ENCODE data around the gene PDZK1IP1.

Gene PDZK1IP1, protein sequence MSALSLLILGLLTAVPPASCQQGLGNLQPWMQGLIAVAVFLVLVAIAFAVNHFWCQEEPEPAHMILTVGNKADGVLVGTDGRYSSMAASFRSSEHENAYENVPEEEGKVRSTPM

DNA sequence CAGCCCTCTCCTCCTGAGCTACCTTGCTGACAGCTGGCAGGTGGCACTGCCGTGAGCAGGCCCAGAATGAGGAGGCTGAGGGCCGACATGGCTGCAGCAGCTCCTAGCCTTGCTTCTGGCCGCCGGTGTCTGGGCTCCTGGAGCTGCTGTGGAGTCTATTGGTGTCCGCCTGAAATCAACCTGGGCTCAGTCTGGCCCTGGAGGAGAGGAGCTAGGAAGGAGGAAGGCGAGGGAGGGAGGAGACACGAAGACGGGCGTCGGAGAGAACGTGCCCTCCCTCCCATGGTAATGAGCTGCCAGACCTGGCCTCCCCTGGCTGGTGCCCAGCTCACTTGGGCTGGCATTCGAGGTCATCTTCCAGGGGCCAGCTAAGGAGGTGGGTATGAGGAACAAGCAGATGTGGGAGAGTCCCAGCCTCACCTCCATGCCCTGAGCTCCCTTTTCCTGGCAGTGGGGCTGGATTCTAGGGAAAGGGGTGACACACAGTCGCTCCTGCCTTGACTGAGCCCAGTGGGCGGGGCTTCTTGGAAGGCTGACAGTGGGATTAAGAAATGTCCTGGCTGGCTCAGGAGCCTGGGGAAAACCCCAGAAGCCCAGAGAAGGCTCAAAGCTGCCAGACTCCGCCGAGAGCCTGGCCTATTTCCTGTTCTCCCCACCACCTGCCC is at the start of gene PDZK1IP1:
Gene PDZK1IP1 (minus strand): TSS at position 193 of the 665 bp plus-strand sequence. CDS start 104 bp downstream, at position 89.
- peak; percentile 63 for DNase-seq

DNA sequence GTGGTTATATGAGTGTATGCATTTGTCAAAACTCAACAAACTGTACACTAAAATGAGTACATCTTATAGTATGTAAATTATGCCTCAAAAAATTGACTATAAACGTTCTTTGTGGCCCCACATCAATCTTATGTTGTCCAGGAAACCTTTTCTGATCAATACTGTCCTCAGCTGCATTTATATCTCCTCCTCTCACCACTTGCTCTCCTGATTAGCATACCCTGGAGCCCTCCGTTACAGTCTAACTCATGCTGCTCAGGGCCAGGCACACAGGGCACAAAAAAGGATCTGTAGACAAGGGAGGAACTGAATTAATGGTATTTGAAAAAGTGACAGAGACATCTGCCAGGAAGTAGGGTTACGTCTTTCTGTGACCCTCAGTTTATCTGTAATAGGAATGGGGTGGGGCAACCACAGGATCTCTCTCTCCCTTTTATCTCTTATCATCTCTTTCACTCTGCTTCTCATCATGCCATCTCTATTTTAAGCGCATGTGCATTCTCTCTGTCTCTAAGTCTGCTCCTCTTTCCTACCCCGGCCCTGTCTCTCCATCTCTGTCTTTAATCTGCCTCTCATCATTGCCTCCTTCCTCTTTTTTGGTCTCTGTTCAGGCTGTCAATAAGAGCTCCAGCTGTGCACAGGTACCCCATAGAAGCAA is 49.2 kb upstream of the PDZK1IP1 start:
- no peak for DNase-seq

DNA sequence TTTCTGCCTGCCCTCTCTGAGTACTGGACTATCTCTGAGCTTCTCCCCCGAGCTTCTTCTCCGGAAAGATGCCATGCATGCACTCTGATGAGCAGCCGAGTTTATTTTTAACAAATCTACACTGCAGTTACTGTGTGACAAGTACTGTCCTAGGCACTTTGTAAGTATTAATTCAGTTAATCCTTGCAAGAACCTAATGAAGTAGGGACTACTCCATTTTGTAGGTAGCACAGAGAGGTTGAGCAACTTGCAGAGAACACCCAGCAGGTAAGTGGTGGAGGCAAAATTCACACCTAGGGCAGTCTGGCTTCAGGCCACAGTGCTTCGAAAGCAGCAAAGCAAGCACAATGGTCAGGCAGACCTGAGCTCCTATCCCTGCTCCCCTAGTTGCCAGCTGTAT is 46.0 kb upstream of the PDZK1IP1 start:
- no peak for DNase-seq

DNA sequence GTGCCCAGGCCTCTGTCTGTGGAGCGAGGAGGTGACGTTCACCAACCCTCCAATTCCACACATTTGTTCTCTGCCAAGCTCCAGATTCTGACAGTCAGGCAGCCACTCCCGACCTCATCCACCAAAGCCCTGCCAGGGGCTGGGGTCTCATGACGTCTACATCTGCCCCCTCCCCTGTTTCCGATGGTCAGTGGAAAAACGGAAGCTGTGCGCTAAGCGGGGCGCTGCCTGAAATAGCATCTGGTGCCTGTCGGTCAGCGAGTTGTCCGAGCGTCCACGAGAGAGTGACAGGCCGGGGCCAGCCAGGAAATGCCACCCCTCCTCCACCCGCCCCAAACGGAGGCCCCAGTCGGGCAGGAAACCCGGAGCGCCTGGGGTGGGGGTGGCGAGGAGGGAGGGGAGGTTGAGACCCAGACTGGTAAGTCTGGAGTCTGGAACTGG is 45.4 kb upstream of the PDZK1IP1 start:
- no peak for DNase-seq

DNA sequence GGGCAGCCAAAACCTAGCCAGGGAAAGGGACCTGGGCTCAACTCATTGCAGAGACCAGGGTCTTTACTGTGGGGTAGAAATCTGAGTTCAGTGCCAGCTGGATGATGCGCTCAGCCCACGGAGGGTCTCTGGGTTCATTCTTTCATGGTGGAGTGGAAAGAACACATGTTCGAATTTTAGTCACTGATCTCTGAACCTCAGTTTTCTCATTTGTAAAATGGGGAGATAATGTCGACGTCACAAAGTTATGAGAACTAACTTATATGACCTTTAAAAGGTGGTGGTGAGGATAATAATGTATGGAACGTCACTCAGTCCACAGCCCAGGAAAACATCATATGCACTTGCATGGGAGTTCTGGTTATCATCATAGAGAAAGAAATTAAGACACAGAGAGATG is 43.4 kb upstream of the PDZK1IP1 start:
- no peak for DNase-seq

DNA sequence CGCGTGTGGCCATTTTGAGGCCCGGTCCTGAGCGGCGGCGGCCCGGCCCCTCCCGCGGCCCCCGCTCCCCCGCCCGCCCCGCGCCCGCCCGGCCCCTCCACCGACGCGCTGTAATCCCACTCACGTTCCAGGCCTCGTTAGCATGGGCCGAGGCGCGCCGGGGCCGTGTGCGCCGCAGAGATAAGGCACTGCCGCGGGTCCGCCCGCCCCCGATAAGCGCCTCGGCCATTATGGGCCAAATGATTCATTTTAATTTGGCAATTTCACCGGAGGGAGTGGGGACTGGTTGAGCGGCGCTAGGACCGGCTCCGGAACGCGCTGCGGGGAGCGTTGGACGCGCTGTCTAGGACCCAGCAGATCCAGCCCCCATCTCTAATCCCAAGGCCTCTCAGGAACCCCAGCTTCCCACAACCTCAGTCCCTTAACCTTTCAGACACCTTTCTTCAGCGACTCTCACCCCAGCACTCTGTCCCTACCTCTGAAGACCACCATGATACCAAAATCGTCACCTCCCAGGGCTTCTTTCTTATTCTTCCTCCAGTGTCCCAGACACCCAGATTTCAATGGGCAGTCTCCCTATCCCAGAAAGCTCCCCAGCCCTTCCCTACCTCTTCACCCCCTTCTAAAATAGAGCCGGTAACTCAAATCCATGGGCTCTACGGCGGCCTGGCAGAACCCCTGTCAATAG is 42.5 kb upstream of the PDZK1IP1 start, which contains the start of gene TAL1:
Gene TAL1 (minus strand): TSS at position 39 of the 688 bp plus-strand sequence. CDS start 6,337 bp downstream, outside the sequence.
- peak; percentile 51 for DNase-seq

DNA sequence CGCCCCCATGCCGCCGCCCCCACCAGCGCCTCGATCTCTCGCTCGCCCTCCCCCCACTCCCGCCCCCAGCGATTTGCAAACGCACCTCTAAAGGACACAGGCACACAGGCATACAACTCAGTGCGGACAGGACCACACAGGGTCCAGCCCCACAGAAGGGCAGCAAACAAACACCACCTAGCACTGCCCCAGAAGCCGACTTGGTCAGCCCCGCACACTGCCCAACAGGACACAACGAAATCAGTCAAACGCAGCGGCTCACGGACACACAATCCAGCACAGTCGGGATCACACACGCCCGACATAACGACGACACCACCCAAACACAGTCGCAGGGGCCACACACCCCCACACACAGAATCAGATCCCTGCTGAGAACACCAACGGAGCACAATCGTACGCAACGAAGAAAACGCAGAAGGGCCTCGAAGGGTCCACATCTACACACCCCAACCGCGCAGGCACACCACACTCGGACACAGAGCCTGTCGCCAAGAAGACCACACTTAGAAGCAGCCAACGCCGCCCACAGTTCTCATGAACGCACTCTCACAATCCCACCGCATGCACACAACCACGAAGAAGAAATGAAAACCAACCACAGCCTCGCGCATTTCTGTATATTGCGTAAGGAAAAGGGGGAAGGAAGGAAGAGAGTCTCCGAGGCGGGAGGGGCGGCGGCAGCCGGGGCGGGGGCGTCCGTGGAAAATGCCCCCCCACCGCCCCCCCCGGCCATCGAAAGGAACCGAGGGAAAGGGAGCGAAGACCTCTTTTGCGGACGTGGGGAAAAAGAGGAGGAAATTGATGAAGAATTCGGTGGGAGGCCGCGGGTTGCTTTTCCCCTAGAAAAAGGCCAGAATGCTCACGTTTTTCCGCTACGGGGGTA is 41.7 kb upstream of the PDZK1IP1 start:
- DNase-seq, result peak; percentile 64

DNA sequence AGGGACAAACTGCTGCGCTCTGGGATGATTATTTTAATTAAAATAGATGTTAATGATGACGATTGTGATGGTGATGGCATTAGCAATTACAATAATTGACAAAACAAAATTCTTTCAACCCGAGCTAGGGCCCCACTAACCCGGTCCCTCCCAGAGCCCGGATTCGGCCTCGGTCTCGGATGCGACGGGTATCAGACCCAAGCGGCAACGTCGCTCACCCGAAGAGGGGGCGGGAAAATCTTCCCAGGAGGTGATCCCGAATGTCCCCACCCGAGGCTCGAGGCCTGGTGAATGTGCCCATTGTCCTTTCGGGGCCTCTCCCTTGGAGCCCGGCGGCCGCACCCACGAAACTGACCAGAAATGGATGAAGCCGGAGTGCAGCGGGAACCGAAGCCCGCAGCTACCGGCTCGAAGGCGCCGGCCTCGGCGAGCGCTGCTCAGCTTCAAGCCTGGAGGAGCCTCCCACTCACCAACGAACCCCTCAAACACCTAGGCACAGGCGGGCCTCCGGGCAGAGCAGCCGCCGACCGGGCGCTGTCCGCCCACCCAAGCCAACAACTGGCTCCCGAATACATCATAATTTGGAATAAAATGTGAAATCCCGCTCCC is 41.0 kb upstream of the PDZK1IP1 start:
- DNase-seq, result peak; percentile 59

DNA sequence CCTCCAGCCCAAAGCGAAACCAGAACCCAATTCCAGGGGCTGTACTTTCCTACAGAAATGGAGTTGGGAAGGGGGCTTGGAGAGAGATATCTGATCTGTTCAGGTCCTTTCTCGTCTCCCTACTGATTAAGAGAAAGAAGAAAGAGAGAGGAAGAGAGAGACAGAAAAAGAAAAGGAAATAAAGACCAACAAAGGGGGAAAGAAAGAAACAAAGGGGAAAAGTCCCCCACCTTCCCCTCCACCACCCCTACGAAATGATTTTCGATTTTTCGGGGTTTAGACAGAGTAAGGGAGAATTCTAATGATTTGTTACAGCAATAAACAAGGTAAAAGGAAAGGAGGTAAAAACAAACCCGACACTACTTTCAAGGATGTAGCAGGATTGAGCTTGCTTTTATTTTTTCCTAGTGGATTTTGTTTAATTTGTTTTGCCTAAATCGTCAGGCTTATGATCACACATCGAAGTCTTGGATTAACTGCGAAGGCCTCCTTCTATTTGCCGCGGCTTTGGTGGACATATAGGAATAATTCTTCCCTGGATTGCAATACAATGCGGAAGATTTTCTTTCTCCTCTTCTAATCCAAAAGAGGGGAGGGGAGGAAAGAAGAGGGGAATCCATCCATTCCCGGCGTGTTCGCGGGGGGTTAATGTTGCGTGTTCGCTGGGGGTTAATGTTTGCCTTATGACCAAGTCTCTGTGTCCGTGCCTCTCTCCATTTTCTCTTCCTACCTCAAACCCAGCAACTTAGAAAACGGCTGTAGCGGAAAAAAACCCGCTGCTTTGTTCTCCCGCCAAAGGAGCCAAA is 40.3 kb upstream of the PDZK1IP1 start:
- peak; percentile 44 for DNase-seq

DNA sequence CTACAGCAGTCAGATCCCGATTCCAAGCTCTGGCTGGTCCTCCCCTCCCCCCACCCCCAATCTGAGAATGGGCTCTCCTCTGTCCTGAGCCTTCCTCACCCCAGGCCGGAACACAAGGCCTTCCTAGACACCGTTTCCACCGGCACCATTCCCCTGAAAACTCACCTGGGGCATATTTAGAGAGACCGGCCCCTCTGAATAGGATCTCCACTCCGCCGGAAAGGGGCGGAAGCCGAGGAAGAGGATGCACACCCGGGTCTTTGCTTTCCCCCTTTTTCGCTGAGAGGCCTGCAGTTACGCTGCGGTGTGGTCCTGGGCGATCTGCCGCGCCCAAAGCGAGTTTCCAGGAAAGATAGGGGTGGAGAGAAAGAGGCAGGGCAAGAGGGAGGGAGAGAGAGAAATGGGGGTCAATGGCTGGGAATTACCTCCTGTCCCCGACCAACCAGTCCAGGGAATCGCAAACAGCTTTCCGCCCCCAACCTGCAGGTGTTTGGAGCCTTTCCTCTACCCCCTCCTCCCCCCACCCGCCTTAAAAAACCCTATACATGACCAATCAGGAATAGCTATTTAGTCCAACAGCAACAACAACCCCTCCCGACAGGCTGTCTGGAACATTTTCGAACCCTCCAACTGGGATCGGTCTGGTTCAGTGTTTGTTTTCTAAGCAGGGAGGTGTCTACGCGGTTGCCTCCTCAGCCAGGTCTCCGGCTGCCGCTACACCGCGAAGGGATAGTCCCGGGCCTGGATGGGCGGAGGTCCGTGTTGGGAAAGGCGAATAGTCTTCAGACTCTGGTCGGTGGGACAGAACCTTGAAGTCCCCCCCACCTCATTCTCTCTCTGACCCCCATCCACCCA is 39.4 kb upstream of the PDZK1IP1 start:
- DNase-seq, result peak; percentile 28

DNA sequence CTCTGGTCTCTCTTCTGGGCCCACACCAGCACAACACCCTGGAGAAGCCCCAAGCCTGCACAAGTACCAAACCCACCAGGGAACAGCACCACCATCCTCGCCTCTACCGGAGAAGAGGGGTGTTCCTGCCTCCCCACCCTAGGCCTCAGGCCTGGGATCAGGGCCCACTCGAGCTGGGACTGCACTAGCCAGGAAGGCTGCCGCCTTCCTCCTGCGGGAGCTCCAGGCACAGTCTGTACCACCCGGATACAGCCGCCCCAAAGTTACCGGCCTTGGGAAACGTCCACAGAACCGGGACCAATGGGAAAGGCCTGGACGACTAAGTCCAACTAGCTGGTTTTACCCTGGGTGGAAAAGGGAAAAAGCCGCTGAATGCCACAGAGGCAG is 38.8 kb upstream of the PDZK1IP1 start:
- no peak for DNase-seq

DNA sequence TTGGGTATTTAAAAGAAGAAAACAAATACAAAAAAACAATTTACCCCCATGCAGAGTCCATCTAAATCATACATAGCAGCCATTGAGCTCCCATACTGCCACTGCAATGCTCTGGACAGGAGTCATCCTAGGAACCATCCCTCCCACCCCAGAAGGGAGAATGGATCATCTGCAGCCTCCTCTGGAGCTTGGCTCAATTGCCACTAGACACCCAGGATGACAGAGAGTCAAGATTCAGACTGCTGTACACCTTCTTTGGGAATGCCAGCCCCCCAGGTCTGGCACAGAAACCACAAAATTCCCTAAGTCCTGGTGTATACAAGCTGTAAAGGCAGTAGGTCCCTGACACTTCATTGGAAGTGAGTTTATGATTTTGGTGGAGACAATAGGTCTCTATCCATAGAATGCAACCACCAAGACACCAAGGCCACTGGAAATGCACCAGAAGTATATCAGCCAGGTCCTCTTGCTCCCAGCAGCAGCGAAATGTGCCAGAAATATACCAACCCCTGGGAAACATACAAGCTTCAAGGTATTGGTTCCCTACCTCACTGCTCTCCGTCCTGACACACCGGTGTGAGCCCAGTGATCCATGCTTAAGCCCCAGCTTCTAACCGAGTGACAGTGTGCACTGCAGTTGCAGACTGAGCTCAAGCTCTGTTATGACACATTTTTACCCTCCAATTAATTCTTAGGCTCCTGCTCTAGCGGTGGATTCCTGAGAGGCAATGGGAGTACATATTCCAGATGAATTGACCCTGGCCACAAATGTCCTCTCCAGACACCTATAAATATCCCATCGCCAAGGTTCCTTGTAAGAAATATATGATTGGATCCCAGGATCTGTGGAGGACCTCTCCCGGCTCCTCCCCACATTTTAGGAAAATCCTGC is 37.8 kb upstream of the PDZK1IP1 start:
- DNase-seq, result peak; percentile 38

DNA sequence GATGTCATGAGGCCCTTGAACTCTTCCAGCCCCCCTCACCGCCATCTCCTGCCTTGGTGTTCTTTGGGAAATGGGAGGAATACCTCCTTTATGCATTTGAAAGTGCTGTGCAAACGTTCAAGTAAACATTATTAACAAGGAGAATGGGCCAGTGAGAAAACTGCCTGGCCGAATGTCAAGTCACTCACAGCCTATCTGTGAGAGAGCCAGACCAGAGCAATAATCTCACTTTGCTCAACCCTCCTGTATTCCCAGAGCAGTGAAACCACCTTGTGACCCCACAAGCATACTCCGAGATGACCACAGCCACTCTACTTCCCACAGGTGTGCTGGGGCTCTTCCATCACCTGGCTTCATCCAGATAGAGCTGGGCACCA is 37.0 kb upstream of the PDZK1IP1 start:
- no peak for DNase-seq

DNA sequence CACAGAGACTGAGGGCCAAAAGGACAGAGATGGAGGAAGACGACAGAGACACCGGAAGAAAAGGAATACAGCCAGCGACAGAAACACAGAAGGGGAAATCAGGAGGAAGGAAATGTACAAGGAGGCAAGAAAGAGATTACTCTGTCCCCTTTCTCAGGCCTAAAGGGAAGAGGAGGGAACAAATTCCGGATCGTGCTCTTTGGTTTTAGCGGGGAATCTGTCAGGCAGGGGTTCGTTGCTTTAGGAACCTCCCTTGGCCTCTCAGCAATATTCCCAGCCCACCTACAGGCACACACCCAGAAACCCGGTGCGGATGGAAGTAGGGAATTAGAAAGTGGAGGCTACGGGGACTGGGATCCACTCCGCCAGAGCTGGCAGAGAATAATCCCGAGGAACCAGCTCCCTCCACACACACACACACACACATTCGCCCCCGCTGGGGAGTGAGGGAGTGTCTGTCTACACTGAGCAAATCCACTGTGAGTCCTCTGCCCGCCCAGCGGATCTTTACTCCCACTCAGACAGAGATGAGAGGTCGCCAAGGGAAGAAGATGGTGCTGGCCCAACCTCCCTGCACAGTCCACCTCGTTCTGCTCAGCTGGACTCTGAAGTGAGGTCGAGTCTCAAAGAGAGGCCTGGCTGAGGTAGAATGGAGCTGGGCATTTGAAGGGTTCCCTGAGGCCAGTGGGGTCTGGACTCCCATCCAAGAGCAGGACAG is 36.4 kb upstream of the PDZK1IP1 start:
- peak; percentile 33 for DNase-seq

DNA sequence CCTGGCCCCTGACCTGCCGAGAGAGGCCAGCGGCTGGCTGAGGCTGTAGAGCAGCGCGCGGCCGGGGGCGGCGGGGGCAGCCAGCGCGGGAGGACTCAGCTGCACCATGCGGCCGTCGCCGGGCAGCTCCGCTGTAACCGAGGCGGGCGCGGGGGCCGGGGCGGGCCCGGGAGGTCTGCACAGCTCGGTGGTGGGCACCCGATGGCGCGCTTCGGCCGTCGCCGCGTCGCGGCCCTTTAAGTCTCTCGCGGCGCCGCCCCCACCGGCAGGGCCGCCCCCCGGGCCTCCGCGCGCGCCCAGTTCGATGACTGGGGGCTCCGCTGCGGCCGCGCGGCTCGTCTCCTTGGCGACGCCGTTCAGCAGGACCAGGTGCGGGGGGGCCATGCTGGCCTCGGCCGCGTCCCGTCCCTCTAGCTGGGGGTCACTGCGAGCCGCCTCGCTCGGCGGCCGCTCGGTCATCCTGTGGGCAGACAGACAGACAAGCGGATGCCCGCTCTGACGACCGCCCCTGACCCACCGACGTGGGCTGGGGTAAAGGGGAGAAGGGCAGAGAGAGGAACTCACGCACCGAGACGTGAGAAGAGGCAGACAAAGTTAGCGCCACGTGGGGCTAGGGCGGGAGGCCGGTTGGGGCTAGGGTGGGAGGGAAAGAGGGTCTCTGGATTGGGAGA is 35.7 kb upstream of the PDZK1IP1 start:
- peak; percentile 46 for DNase-seq

DNA sequence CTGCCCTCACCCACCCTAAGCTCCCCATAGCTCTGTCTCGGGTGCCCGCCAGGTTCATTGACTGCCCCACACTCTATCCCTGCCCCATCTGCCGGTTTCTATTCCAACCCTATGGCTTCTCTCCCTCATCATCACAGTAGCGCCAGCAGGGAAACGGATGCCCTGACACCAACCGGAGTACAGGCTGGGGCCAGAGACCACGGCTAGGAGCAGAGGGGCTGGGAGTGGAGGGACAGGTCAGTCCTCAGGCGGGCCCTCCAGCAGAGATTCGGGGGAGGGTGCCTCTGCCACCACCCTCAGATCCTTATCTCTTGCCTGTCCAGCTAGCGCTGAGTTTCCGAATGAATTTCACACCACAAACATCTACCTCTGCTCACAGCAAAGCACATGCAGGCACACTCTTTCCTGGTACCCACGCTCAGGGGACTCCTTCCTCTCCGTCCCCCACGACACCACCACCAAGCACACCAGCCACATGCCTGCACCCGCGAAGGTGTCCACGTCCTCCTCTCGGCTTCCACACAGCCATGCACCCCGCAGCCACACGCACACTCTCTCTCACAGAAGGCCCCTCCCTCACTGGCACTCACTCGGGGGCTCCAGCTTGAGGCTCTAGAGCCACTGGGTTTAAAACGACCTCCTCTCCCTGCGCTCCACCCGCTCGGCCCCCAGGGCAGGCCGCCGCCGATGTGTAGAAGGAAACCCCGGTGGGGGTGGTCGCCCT is 35.0 kb upstream of the PDZK1IP1 start:
- peak; percentile 32 for DNase-seq

Data from NCI-H82 (cell line).